Measurements from ENCODE around the gene TLE6.

- TF ChIP-seq HDGF (IDR thresholded peaks at IDR 0.05; ENCODE audit: borderline replicate concordance): no peak
- no peak for TF ChIP-seq NFRKB (IDR thresholded peaks at IDR 0.05)
- no peak for TF ChIP-seq SP1 (IDR thresholded peaks at IDR 0.05)
- no peak for TF ChIP-seq TARDBP (IDR thresholded peaks at IDR 0.05)
- TF ChIP-seq LEF1 (IDR thresholded peaks at IDR 0.05; ENCODE audit: borderline replicate concordance): no peak
- no peak for TF ChIP-seq BHLHE40 (IDR thresholded peaks at IDR 0.05; ENCODE audit: borderline replicate concordance)
Measured at GRCh38 chr19:2974342-2975041, 2.9 kb upstream of the TLE6 start.
